NCI-H187 treated with DMSO at 0.1 percent for 48 hours (cell line): ENCODE data around the gene RELCH.

Experiments
- DNase-seq: peaks from one replicate; lab custom pipeline; 2025; lab: John Stamatoyannopoulos, UW

The RELCH gene

DNA sequence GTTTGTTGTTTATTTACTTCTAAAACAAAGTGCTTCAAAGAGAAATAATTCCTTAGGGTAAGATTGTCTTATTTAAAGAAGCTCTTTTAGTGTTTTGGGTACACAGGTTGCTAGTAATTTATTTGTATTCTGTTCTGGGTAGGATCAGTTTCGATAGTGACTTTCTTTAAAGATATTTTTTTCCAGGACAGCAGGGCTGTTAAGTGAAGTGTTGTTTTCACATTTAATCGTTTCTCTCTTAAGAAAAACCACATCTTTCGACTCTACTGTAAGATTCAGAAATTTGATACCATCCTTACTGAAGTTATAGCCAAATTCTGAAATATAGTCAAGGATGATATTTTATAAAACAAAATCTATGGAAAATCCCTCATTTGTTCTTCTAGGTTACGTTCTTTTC is 155.8 kb downstream of the RELCH start:
- no peak for DNase-seq

DNA sequence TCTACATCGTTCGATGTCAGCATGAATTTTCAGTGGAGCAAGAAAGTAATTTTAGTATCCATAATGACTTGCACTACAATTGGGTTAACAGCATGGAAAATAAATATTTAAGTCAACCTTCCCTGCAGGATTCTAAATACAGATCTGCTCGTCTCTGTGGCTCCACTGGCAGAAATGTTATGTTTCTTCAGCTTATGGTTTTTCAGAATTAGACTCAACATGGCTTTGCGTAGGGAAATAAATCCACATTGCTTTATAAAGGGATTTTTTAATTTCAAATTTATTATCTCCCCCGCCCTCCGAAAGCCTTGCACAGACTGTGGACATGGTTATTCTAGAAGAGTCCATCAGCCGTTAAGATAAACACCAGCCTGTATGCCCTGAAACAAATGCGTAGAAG is 156.3 kb downstream of the RELCH start:
- DNase-seq, result no peak

DNA sequence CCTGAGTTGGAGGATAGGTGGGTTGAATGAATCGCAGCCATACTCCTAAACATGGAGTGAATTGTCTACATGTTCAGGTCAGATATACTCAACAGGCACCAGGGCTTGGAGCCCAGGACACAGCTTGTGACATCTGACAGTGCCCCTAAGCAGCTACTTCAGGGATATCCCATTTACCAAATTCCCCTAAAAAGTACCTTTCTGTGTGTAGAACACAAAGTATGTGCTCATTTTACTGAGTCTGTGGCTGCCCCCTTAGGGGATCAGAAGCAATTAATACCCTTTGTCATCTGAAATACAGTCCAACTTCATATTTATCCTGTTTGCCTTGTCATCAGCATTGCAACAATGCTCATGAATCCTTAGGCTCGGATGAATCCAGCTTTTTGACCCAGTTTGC is 158.9 kb downstream of the RELCH start:
- DNase-seq, result no peak

DNA sequence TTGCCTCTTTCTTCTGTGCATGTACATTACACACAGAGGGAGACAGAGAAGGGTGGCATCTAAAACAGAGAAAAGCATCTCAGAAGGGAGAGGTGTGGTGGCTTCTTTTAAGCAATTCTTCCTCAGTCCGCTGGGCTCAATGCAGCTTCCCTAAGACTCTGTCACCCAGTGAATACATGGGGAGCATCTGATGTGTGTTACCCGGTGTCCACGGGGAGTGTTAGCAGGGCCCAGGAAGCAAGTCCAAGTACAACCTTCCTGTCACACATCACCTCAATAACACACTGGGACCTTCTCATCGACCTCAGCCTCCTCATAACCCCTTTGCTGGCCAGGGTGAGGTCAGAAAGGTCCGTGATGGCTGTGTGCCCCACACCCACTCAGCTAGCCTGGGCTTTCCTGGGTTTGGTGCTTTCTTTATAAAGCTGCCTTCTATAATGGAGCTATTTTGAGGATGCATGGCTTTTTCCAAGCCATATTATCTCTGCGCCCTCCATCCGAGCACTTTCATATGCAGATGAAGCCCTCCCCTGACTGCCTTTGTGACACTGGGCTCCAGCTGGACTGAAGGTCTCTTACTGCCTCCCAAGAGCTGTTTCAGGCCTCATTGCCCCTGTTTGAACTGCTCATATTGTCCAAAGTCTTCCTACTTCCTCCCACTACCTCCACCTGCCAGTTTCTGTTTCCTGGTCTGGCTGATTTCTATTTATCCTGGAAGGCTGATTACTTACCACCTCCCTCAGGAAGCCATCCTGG is 159.5 kb downstream of the RELCH start:
- DNase-seq, result no peak

DNA sequence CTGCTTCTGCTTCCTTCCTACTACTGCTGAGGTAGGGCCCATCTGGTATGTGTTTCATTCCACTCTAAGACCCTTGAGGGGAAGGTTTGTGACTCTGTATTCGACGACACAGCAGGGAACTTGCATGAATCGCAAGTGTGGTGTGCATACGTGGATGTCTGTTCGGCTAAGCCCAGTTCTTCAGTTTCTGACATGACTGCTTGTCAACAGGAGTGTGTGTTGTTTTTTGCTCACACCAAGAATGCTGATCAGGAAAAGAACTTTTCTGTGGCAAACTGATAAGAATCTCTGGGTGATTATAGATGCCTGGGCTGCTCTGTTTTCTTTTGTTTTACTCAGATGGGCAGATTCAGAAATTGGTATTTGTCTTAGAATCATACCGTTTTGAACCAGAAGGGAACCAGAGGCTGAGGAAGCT is 160.0 kb downstream of the RELCH start:
- no peak for DNase-seq

DNA sequence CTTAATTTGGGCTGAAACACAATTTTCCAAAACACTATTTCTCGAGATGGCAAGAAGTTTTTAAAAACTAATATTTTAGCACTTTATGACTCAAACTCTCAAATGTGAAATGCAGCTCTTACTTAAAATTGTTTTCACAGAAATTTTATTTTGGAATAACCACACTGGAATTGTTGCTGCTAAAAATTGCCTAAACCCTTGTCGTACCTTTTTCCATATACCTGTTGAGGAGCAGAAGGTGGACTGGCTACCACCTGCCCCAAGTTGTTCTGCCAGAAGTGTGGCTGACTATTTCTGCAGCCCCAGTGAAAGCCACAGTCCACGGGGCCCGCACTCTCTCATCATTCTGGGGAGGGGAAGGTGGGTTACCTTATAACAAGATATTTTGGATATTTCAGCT is 161.4 kb downstream of the RELCH start:
- no peak for DNase-seq

DNA sequence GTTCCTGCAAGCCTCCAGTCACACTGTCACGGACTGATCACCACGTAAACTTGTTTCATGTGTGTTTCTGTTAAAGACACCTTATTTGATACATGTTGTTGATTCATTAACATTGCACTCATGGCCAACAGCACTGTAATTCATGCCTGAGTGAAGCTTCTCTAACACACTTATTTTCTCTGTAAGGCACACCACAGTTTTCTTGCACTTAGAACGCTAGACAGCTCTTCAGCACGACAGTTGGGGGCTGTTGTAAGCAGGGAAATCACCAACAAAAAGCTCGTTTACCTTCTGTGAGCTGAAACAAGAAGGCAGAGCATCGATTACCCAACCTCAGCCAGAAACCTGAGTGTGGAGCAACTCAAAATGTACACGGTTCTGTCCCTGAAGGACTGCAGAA is 166.1 kb downstream of the RELCH start:
- DNase-seq, result no peak

DNA sequence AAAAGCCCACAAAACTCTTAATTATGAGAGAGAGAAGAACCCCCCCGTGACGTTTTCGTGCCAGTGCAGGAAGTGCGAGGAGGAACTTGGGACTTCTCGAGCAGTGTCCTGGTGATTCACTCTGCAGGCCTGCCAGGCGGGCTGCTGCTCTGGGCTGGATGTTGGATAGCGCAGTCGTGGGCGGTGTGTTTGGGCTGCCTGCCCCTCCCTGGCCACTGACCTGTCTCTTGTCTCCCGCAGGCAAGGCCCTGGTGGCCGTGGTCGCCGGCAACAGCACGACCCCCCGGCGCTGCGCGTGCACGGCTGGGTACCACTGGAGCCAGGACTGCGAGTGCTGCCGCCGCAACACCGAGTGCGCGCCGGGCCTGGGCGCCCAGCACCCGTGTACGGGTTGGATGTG is 167.1 kb downstream of the RELCH start:
- DNase-seq, result no peak

DNA sequence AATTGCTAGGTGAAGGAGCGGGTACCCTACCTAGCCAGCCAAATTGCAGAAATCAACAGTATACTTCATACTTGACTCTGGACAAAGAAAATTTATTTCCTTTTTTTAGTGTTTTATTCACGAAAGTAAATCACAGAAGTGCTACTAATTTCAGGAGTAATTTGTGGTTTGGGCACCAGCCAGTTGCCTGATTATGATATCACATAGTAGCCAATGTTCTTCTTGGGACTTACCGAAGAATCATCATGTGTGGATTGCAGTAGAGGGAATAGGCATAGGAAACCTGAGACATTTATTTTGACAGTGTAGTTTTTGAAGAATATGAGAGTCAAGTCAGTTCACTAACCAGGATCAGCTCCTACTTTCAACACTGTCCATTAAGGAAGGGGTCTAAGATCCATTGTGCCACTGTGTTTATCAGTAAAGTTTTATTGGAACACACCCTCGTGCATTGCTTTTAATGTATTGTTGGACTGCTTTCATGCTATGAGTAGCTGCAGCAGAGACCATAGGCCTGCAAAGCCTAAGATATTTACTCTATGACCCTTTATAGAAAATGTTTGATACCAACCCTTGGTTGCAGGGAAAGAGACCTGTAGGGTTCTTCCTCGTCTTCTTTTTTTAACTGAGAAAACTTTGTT is 170.1 kb downstream of the RELCH start:
- no peak for DNase-seq
